ENCODE results near the gene CDKN2AIP. TPM values are rescaled to one million over a fixed set of nuclear protein-coding genes. Genes with fewer than 3 reads are reported as not detected.

Gene CDKN2AIP
- total and polyA plus RNA-seq, 12 donors: 8.6 to 24.4 (median 15.2) TPM

DNA sequence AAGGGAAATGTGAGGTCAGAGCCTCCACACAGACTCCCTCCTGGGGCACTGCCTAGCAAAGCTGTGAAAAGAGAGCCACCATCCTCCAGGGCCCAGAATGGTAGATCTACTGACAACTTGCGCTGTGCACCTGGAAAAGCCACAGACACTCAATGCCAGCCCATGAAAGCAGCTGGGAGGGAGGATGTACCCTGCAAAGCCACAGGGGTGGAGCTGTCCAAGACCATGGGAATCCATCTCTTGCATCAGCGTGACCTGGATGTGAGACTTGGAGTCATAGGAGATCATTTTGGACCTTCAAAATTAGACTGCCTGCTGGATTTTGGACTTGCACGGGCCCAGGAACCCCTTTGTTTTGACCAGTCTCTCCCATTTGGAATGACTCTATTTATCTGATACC, 22.8 kb downstream of the CDKN2AIP start:
- no peak for DNase-seq
- H3K9me3 ChIP-seq (replicated peaks in 1 of 3): no peaks in the 10 kb centered on the region
- H3K27ac ChIP-seq: no peak overlapping the region
- intact Hi-C loops (cut with DNase I): no loop called here
- H3K4me1 ChIP-seq (replicated peaks in 1 of 2): no peaks in the 10 kb centered on the region
- H3K27me3 ChIP-seq: no peaks in the 10 kb centered on the region
- TF ChIP-seq, protein P1, sequence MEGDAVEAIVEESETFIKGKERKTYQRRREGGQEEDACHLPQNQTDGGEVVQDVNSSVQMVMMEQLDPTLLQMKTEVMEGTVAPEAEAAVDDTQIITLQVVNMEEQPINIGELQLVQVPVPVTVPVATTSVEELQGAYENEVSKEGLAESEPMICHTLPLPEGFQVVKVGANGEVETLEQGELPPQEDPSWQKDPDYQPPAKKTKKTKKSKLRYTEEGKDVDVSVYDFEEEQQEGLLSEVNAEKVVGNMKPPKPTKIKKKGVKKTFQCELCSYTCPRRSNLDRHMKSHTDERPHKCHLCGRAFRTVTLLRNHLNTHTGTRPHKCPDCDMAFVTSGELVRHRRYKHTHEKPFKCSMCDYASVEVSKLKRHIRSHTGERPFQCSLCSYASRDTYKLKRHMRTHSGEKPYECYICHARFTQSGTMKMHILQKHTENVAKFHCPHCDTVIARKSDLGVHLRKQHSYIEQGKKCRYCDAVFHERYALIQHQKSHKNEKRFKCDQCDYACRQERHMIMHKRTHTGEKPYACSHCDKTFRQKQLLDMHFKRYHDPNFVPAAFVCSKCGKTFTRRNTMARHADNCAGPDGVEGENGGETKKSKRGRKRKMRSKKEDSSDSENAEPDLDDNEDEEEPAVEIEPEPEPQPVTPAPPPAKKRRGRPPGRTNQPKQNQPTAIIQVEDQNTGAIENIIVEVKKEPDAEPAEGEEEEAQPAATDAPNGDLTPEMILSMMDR (IDR thresholded peaks at IDR 0.05): no peak
- no peak for TF ChIP-seq POLR2A (IDR thresholded peaks at IDR 0.05)
- 93 to 100% (median 98%) methylated on average over 2 to 3 of the region's 3 CpGs for WGBS, 4 donors
- H3K4me3 ChIP-seq: no peak overlapping the region
- H3K36me3 ChIP-seq (replicated peaks in 1 of 2): no peaks in the 10 kb centered on the region

DNA sequence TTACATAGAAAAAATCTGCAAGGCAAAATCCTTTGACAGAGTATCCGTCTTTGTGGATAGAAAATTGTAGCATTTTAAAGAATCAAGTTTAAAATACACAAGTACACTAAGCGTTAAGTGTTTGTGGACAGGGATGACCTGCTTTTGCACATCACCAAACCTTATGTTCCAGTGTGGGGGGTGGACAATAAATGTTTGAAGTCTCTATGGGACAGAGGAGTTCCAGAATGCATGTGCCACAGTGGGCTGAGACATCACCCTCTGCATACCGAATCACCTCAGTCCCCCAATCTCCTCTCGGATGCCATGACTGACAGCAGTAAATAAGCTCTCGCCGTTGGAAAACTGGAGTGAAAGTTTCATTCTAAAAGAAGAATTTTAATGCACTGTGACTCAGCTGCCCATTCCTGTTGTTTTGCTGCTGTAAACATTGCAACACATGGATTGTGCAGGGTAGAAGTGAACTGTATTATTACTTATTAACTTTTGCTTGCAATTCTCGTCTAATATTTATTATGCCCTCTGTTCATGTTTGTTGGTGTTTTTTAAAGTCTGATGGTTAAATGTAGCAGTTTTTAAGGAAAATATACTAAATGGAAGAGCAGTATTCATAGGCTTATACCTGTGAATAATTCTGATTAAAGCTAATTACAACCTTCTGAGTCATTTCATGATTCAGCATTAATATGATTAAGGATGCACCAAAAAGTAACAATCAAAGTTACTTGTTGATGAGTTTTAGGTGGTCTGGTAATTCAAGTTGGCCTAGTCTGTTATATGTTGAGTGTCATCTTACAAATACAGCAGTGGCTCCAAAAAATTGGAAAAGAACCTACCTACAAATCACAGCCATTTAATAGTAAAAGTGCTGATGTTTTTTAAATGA, 24.0 kb downstream of the CDKN2AIP start:
- Histone ChIP-seq H3K4me3 (no peak overlapping the region), H3K36me3 (replicated peaks in 1 of 2) (no peaks in the 10 kb centered on the region), H3K9me3 (replicated peaks in 1 of 3) (no peaks in the 10 kb centered on the region), H3K27ac (no peak overlapping the region), H3K4me1 (replicated peaks in 1 of 2) (peaks cover 0 to 5% of the 10 kb centered on the region in 2 donors), H3K27me3 (no peaks in the 10 kb centered on the region)
- DNase-seq: no peak
- intact Hi-C loops (cut with DNase I): no loop called here
- TF ChIP-seq, protein P1 (IDR thresholded peaks at IDR 0.05): no peak
- TF ChIP-seq POLR2A (IDR thresholded peaks at IDR 0.05): no peak
- 52 to 81% (median 76%) methylated on average over 7 of the region's 7 CpGs for WGBS, 4 donors

DNA sequence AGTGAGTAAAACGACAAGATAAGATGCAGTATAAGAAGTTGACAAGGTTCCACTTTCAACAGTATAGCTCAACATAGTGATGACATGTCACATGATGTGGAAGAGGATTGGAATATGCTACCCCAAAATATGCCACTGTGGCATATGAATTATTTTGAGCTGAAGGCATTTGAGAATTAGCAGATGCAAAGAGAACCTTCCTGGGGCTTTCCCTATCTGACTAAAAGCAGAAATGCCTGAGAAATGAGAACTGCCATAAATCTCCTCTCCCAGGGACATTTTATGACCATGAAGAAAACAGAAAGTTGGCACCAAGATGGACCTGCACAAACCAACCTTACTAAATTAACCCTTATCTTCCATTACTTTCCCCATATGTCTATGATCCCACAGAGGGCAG, 24.8 kb downstream of the CDKN2AIP start:
- no peaks in the 10 kb centered on the region for H3K36me3 ChIP-seq (replicated peaks in 1 of 2)
- peaks cover 0 to 5% of the 10 kb centered on the region in 2 donors for H3K4me1 ChIP-seq (replicated peaks in 1 of 2)
- no peaks in the 10 kb centered on the region for H3K27me3 ChIP-seq
- H3K9me3 ChIP-seq (replicated peaks in 1 of 3): no peaks in the 10 kb centered on the region
- intact Hi-C loops (cut with DNase I): no loop called here
- no peak overlapping the region for H3K27ac ChIP-seq
- H3K4me3 ChIP-seq: no peak overlapping the region
- TF ChIP-seq POLR2A (IDR thresholded peaks at IDR 0.05): no peak
- TF ChIP-seq, protein P1 (IDR thresholded peaks at IDR 0.05): no peak
- no peak for DNase-seq
- WGBS, 4 donors: 78 to 89% (median 83%) methylated on average over 1 of the region's 1 CpG

DNA sequence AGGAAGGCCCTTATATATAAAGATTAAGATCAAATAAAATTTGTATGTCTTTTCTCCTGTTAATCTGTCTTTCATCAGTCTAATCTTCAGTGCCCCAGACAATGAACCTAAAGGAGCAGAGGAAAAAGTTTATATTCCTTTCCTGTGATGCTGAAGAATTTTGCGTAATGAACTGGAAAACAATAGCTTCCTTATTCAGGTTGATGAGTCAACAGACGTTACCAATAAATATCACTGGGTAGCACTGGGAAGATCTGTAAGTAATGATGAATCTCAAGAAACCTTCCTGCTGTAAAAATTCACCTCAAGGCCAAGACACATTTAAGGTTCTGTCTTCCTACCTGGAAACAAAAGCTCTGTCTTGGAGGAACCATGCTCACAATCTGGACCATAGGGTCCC, 25.5 kb downstream of the CDKN2AIP start:
- Histone ChIP-seq H3K27me3 (no peaks in the 10 kb centered on the region), H3K4me1 (replicated peaks in 1 of 2) (peaks cover 0 to 5% of the 10 kb centered on the region in 2 donors), H3K4me3 (no peak overlapping the region), H3K36me3 (replicated peaks in 1 of 2) (no peaks in the 10 kb centered on the region), H3K9me3 (replicated peaks in 1 of 3) (no peaks in the 10 kb centered on the region), H3K27ac (no peak overlapping the region)
- 69 to 77% (median 71%) methylated on average over 2 of the region's 2 CpGs for WGBS, 4 donors
- TF ChIP-seq, protein P1 (IDR thresholded peaks at IDR 0.05): no peak
- no peak for TF ChIP-seq POLR2A (IDR thresholded peaks at IDR 0.05)
- DNase-seq: no peak
- intact Hi-C loops (cut with DNase I): loop anchor here in 1 of 2 donors (10.0 kb wide), 2 partner anchors 135 to 185 kb away; partner anchors contain the start of genes RWDD4 and TRAPPC11

All from adrenal gland (tissue), 12 donors.